ENCODE data around the gene FGFR3.

FGFR3 gene

DNA sequence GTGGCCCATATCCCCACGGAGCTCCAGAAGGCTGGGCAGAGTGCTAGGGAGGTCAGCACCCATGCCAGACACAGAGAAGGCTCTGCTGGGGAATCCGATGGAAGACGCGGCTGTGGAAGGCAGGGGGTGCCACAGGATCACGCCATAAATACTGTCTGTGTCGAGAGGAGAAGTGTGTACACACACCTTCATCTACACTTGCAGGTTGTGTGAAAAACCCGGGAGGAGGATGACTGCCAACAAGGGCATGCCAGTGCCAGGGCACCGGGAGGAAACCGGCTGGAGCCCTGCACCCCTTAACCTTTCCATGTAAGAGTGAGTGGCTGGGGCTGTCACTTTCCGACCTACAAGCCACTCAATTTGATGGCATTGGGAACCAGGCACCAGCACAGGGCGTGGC is 31.7 kb downstream of the FGFR3 start:
- Histone ChIP-seq H3K4me3 (ENCODE audit: low read depth, low read length) (no peak overlapping the region), H3K27ac (no peak overlapping the region), H3K4me2 (ENCODE audit: low read length) (no peak overlapping the region), H3K79me2 (no peaks in the 10 kb centered on the region), H3K36me3 (ENCODE audit: control insufficient read depth, insufficient read depth, low read length) (no peaks in the 10 kb centered on the region), H2AFZ (no peak overlapping the region), H3K9ac (no peak overlapping the region), H3K27me3 (ENCODE audit: control insufficient read depth, insufficient read depth, low read length) (no peaks in the 10 kb centered on the region), H3K9me3 (ENCODE audit: control insufficient read depth, low read length) (no peaks in the 10 kb centered on the region), H3K4me1 (peaks cover 15% of the 10 kb centered on the region)
- TF ChIP-seq, protein P1, sequence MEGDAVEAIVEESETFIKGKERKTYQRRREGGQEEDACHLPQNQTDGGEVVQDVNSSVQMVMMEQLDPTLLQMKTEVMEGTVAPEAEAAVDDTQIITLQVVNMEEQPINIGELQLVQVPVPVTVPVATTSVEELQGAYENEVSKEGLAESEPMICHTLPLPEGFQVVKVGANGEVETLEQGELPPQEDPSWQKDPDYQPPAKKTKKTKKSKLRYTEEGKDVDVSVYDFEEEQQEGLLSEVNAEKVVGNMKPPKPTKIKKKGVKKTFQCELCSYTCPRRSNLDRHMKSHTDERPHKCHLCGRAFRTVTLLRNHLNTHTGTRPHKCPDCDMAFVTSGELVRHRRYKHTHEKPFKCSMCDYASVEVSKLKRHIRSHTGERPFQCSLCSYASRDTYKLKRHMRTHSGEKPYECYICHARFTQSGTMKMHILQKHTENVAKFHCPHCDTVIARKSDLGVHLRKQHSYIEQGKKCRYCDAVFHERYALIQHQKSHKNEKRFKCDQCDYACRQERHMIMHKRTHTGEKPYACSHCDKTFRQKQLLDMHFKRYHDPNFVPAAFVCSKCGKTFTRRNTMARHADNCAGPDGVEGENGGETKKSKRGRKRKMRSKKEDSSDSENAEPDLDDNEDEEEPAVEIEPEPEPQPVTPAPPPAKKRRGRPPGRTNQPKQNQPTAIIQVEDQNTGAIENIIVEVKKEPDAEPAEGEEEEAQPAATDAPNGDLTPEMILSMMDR (IDR thresholded peaks at IDR 0.05), result no peak

DNA sequence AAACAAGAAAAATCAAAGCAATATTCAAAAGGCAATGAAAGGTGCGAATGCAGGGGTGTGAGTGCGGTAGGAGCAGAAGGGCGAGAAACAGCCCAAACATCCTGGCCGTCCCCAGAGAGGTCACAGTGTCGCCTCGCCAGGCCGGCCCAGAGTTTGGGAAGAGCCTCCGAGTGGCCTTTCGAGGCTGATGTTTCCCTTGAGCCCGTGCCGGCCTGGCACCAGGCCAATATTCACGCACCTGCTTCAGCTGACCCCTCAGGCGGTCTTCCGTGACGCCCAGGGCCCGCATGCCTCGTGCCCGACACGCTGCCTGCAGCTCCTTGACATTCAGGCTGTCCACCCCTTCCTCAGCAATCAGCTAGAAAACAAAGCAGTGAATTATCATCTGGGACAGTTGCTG is 32.2 kb downstream of the FGFR3 start:
- no peaks in the 10 kb centered on the region for H3K79me2 ChIP-seq
- no peaks in the 10 kb centered on the region for H3K9me3 ChIP-seq (ENCODE audit: control insufficient read depth, low read length)
- no peak overlapping the region for H3K4me3 ChIP-seq (ENCODE audit: low read depth, low read length)
- peak overlapping the region; percentile 1 for H3K4me2 ChIP-seq (ENCODE audit: low read length)
- peaks cover 12% of the 10 kb centered on the region for H3K4me1 ChIP-seq
- no peak overlapping the region for H3K9ac ChIP-seq
- TF ChIP-seq, protein P1 (IDR thresholded peaks at IDR 0.05), result no peak
- H3K36me3 ChIP-seq (ENCODE audit: control insufficient read depth, insufficient read depth, low read length), result no peaks in the 10 kb centered on the region
- H2AFZ ChIP-seq, result no peak overlapping the region
- no peaks in the 10 kb centered on the region for H3K27me3 ChIP-seq (ENCODE audit: control insufficient read depth, insufficient read depth, low read length)
- no peak overlapping the region for H3K27ac ChIP-seq

DNA sequence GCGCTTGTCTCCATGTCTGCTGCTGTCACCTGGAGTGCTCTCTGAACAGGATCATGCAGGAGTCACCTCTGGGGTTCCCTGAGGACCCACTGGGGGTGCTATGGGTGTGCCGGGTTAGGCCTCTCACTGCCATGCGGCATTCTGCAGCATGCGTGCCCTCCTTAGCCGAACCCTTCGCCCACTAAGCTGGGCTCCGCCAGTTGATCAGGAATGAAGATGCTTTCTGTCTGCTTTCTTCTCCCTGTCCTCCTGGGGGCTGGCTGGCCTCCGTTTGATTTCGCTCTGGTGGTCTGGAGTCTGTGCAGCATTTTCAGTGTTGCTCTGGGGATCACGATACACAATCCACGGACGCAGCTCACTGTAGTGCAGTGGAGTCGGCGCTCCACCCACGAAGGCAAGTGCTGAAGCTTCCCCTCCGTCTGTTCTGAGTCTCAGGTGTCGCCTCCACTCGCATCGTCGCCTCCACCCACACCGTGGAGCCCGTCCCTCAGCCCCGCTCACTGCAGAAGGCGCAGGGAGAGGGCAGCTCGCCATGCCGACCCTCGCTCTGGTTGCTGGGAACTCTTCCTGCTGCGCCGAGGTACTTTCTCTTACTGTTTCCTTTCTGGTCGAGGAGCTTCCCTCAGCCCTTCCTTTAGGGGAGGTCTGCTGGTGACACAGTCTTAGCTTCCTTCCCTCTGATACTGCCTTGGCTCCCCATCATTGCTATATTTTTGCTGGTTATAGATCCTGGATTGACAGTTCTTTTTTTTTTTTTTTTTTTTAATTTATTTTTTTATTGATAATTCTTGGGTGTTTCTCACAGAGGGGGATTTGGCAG is 33.6 kb downstream of the FGFR3 start:
- no peaks in the 10 kb centered on the region for H3K79me2 ChIP-seq
- no peak overlapping the region for H3K27ac ChIP-seq
- H3K36me3 ChIP-seq (ENCODE audit: control insufficient read depth, insufficient read depth, low read length), result no peaks in the 10 kb centered on the region
- TF ChIP-seq, protein P1 (IDR thresholded peaks at IDR 0.05), result no peak
- no peak overlapping the region for H3K4me2 ChIP-seq (ENCODE audit: low read length)
- H3K4me3 ChIP-seq (ENCODE audit: low read depth, low read length), result no peak overlapping the region
- H2AFZ ChIP-seq, result no peak overlapping the region
- no peaks in the 10 kb centered on the region for H3K9me3 ChIP-seq (ENCODE audit: control insufficient read depth, low read length)
- no peak overlapping the region for H3K9ac ChIP-seq
- H3K27me3 ChIP-seq (ENCODE audit: control insufficient read depth, insufficient read depth, low read length), result no peaks in the 10 kb centered on the region
- H3K4me1 ChIP-seq, result peaks cover 9% of the 10 kb centered on the region

- Histone ChIP-seq H3K36me3 (ENCODE audit: control insufficient read depth, insufficient read depth, low read length) (no peaks in the 10 kb centered on the region), H3K4me3 (ENCODE audit: low read depth, low read length) (no peak overlapping the region), H3K9ac (no peak overlapping the region), H2AFZ (no peak overlapping the region), H3K79me2 (no peaks in the 10 kb centered on the region), H3K4me1 (peaks cover 7% of the 10 kb centered on the region), H3K4me2 (ENCODE audit: low read length) (no peak overlapping the region), H3K27ac (no peak overlapping the region), H3K9me3 (ENCODE audit: control insufficient read depth, low read length) (no peaks in the 10 kb centered on the region), H3K27me3 (ENCODE audit: control insufficient read depth, insufficient read depth, low read length) (no peaks in the 10 kb centered on the region)
- TF ChIP-seq, protein P1 (IDR thresholded peaks at IDR 0.05), result no peak
Measured at GRCh38 chr4:1830234-1830633, 37.1 kb downstream of the FGFR3 start.
